ENCODE data around the gene ATRIP. TPM values are rescaled to one million over a fixed set of nuclear protein-coding genes. Genes with fewer than 3 reads are reported as not detected.

ATRIP gene
- polyA plus RNA-seq, 1 donor from 2014 or later = 11.1 TPM

DNA sequence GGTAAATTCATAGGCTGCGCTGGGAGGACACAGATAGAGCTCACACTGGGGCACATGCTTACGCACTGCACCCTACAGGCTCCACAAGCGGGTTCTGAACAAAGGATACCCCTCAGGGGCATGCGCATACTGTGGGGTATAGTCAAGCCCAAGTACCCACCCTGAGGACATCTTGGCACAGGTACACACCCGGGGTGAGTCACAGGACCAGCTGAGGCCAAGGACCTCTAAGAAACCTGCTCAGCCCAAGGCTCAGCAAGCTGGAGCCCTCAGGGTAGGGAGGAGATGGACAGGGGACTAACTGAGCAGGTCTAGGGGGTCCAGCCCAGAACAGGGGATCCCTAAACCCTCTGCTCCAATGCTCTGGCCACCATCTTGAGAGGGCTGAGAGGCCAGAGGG is 54.1 kb downstream of the ATRIP start:
- Histone ChIP-seq H3K27ac (ENCODE audit: low read length) (no peak overlapping the region), H3K9ac (ENCODE audit: low read length) (no peak overlapping the region), H3K36me3 (ENCODE audit: insufficient read depth, low read length) (no peaks in the 10 kb centered on the region), H3K27me3 (ENCODE audit: insufficient read depth, low read depth, low read length) (peaks cover 5% of the 10 kb centered on the region), H3K9me2 (ENCODE audit: insufficient read depth, low read length) (no peaks in the 10 kb centered on the region), H4K20me1 (ENCODE audit: insufficient read depth) (no peaks in the 10 kb centered on the region), H3F3A (ENCODE audit: insufficient read depth, low read length, poor library complexity, severe bottlenecking) (no peaks in the 10 kb centered on the region), H3K9me3 (ENCODE audit: low read length) (peaks cover 3% of the 10 kb centered on the region), H3K4me3 (ENCODE audit: low read length) (no peak overlapping the region), H3K79me2 (replicated peaks; ENCODE audit: insufficient read depth, low read length) (no peaks in the 10 kb centered on the region), H2AFZ (ENCODE audit: low read depth, low read length) (no peak overlapping the region), H3K4me2 (ENCODE audit: low read length) (no peak overlapping the region)
- TF ChIP-seq EZH2 (IDR thresholded peaks at IDR 0.05; ENCODE audit: borderline replicate concordance, insufficient read depth, low read length, poor library complexity, severe bottlenecking) (no peak), TAF1 (IDR thresholded peaks at IDR 0.05; ENCODE audit: low read depth) (no peak), POLR2AphosphoS5 (IDR thresholded peaks at IDR 0.05) (no peak), SMC3 (conservative IDR thresholded peaks at IDR 0.05; ENCODE audit: poor library complexity) (no peak)
- TF ChIP-seq, protein P1, sequence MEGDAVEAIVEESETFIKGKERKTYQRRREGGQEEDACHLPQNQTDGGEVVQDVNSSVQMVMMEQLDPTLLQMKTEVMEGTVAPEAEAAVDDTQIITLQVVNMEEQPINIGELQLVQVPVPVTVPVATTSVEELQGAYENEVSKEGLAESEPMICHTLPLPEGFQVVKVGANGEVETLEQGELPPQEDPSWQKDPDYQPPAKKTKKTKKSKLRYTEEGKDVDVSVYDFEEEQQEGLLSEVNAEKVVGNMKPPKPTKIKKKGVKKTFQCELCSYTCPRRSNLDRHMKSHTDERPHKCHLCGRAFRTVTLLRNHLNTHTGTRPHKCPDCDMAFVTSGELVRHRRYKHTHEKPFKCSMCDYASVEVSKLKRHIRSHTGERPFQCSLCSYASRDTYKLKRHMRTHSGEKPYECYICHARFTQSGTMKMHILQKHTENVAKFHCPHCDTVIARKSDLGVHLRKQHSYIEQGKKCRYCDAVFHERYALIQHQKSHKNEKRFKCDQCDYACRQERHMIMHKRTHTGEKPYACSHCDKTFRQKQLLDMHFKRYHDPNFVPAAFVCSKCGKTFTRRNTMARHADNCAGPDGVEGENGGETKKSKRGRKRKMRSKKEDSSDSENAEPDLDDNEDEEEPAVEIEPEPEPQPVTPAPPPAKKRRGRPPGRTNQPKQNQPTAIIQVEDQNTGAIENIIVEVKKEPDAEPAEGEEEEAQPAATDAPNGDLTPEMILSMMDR (IDR thresholded peaks at IDR 0.05; ENCODE audit: poor library complexity, severe bottlenecking) = no peak
- TF ChIP-seq, protein P2, sequence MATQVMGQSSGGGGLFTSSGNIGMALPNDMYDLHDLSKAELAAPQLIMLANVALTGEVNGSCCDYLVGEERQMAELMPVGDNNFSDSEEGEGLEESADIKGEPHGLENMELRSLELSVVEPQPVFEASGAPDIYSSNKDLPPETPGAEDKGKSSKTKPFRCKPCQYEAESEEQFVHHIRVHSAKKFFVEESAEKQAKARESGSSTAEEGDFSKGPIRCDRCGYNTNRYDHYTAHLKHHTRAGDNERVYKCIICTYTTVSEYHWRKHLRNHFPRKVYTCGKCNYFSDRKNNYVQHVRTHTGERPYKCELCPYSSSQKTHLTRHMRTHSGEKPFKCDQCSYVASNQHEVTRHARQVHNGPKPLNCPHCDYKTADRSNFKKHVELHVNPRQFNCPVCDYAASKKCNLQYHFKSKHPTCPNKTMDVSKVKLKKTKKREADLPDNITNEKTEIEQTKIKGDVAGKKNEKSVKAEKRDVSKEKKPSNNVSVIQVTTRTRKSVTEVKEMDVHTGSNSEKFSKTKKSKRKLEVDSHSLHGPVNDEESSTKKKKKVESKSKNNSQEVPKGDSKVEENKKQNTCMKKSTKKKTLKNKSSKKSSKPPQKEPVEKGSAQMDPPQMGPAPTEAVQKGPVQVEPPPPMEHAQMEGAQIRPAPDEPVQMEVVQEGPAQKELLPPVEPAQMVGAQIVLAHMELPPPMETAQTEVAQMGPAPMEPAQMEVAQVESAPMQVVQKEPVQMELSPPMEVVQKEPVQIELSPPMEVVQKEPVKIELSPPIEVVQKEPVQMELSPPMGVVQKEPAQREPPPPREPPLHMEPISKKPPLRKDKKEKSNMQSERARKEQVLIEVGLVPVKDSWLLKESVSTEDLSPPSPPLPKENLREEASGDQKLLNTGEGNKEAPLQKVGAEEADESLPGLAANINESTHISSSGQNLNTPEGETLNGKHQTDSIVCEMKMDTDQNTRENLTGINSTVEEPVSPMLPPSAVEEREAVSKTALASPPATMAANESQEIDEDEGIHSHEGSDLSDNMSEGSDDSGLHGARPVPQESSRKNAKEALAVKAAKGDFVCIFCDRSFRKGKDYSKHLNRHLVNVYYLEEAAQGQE (IDR thresholded peaks at IDR 0.05; ENCODE audit: borderline replicate concordance) = no peak

DNA sequence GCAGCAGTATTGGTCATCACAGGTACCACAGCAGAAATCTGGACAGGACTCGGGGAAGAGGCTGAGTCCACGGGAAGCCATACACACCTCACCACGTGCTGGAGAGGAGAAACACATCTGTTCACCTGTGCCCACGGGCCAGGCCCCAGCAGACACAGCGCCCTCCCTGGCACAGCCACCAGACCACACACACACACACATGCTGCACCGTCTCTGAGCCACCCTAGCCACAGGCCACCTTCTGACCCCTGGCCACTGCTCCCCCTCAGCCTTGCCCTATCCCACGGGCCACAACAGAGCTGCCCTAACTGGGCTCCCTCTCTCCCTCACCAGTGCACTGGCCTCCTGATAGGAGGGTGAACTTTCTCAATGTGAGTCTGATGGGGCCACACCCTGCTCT is 54.7 kb downstream of the ATRIP start:
- no peaks in the 10 kb centered on the region for H3K9me2 ChIP-seq (ENCODE audit: insufficient read depth, low read length)
- no peaks in the 10 kb centered on the region for H3K79me2 ChIP-seq (replicated peaks; ENCODE audit: insufficient read depth, low read length)
- peaks cover 3% of the 10 kb centered on the region for H3K9me3 ChIP-seq (ENCODE audit: low read length)
- no peaks in the 10 kb centered on the region for H3F3A ChIP-seq (ENCODE audit: insufficient read depth, low read length, poor library complexity, severe bottlenecking)
- H2AFZ ChIP-seq (ENCODE audit: low read depth, low read length) = no peak overlapping the region
- H3K27me3 ChIP-seq (ENCODE audit: insufficient read depth, low read depth, low read length) = peaks cover 5% of the 10 kb centered on the region
- no peak overlapping the region for H3K4me2 ChIP-seq (ENCODE audit: low read length)
- H3K4me3 ChIP-seq (ENCODE audit: low read length) = no peak overlapping the region
- H3K9ac ChIP-seq (ENCODE audit: low read length) = no peak overlapping the region
- TF ChIP-seq MXI1 (conservative IDR thresholded peaks at IDR 0.05; ENCODE audit: poor library complexity, severe bottlenecking) (no peak), SMC3 (conservative IDR thresholded peaks at IDR 0.05; ENCODE audit: poor library complexity) (no peak), TAF1 (IDR thresholded peaks at IDR 0.05; ENCODE audit: low read depth) (no peak), RAD21 (conservative IDR thresholded peaks at IDR 0.05) (no peak), EP300 (conservative IDR thresholded peaks at IDR 0.05; ENCODE audit: poor library complexity, severe bottlenecking) (no peak), POLR2AphosphoS5 (IDR thresholded peaks at IDR 0.05) (no peak), EZH2 (IDR thresholded peaks at IDR 0.05; ENCODE audit: borderline replicate concordance, insufficient read depth, low read length, poor library complexity, severe bottlenecking) (no peak)
- TF ChIP-seq, protein P2 (IDR thresholded peaks at IDR 0.05; ENCODE audit: borderline replicate concordance) = no peak
- TF ChIP-seq, protein P1 (IDR thresholded peaks at IDR 0.05; ENCODE audit: poor library complexity, severe bottlenecking) = no peak
- H4K20me1 ChIP-seq (ENCODE audit: insufficient read depth) = no peaks in the 10 kb centered on the region
- H3K27ac ChIP-seq (ENCODE audit: low read length) = no peak overlapping the region
- no peaks in the 10 kb centered on the region for H3K36me3 ChIP-seq (ENCODE audit: insufficient read depth, low read length)

Measured in neural cell (in vitro differentiated cells).